K562 (cell line): ENCODE measurements around the gene MRPL30. TPM values are rescaled to one million over a fixed set of nuclear protein-coding genes. Genes with fewer than 3 reads are reported as not detected.

Experiments used
- ARHGAP35 ChIP-seq: fragments of 450-650 bp; IDR thresholded peaks from 2 replicates; pipeline ENCODE4 v1.6.1; 2018; ENCODE audit not compliant: partially characterized antibody
- BMI1 ChIP-seq: fragments of 150-350 bp; IDR thresholded peaks from 2 replicates; pipeline ENCODE4 v1.6.1; 2014; ENCODE audit warnings: low read length
- FIP1L1 ChIP-seq: fragments of 200-400 bp; formaldehyde crosslinking; IDR thresholded peaks from 2 replicates; pipeline ENCODE4 v1.6.1; 2018; ENCODE audit warnings: mild to moderate bottlenecking, low read depth, low read length; ENCODE audit not compliant: poor library complexity, severe bottlenecking
- FOXA1 ChIP-seq: fragments of 450-650 bp; IDR thresholded peaks from 2 replicates; pipeline ENCODE4 v1.6.1; 2016; ENCODE audit warnings: mild to moderate bottlenecking, borderline replicate concordance
- FOXK1 ChIP-seq: sonication (generic); formaldehyde crosslinking; IDR thresholded peaks from 2 replicates; pipeline ENCODE4 v1.8.0; 2022; ENCODE audit warnings: missing genetic modification reagents, mild to moderate bottlenecking, borderline replicate concordance
- KLF6 ChIP-seq: fragments of 250-450 bp; sonication (Bioruptor Pico); IDR thresholded peaks from 2 replicates; pipeline ENCODE4 v1.4.0; 2020; ENCODE audit warnings: mild to moderate bottlenecking, moderate library complexity, borderline replicate concordance
- MAZ ChIP-seq, 2 experiments: fragments of 450-650 bp in 1 of 2; sonication (generic) in 1 of 2; formaldehyde crosslinking; IDR thresholded peaks in 1 of 2; conservative IDR thresholded peaks in 1 of 2; 2 replicates each; pipeline versions ENCODE4 v1.4.0 to v1.5.0; 2020; ENCODE audit warnings: mild to moderate bottlenecking in 1 of 2, missing genetic modification reagents in 1 of 2
- MCM7 ChIP-seq, 2 experiments: fragments of 450-650 bp; IDR thresholded peaks; 2 replicates each; pipeline ENCODE4 v1.6.1; 2016 to 2018
- POLR3A ChIP-seq: IDR thresholded peaks from 2 replicates; pipeline ENCODE4 v1.6.1; 2011; ENCODE audit warnings: borderline replicate concordance, mild to moderate bottlenecking, moderate library complexity; ENCODE audit not compliant: insufficient read length, insufficient read depth; ENCODE audit errors: extremely low read depth
- PTBP1 ChIP-seq: fragments of 200-400 bp; formaldehyde crosslinking; IDR thresholded peaks from 2 replicates; pipeline ENCODE4 v1.6.1; 2017; ENCODE audit warnings: low read depth, low read length
- SNIP1 ChIP-seq: fragments of 450-650 bp; IDR thresholded peaks from 2 replicates; pipeline ENCODE4 v1.7.1; 2017; ENCODE audit warnings: low read depth, mild to moderate bottlenecking
- ZNF408 ChIP-seq: fragments of 250-450 bp; sonication (Bioruptor Pico); IDR thresholded peaks from 2 replicates; pipeline ENCODE4 v1.4.0; 2020; ENCODE audit warnings: low read depth, mild to moderate bottlenecking, moderate library complexity
- ZNF436 ChIP-seq: fragments of 250-450, 450-650 bp; sonication (Bioruptor Pico); formaldehyde crosslinking; IDR thresholded peaks from 2 replicates; pipeline ENCODE4 v1.7.0; 2020; ENCODE audit warnings: mild to moderate bottlenecking
- ZNF444 ChIP-seq: fragments of 250-450 bp; sonication (Bioruptor Pico); IDR thresholded peaks from 2 replicates; pipeline ENCODE4 v1.4.0; 2020; ENCODE audit warnings: mild to moderate bottlenecking, moderate library complexity
- polyA plus RNA-seq, 8 experiments: library from polyadenylated mRNA; depleted of rRNA in 4 of 8; stranded (reverse) in 5 of 8; unstranded in 3 of 8; fragments of >200 nt; fragmentation: Nextera tagmentation in 2 of 8; fragmentation: Illumina TruSeq in 1 of 8; extraction: Ambion mirVana in 2 of 8; extraction: Trizol in 1 of 8; gene quantifications; 2 replicates each; pipeline versions ENCODE4 v1.2.1 to v1.2.3, GENCODE V29; 2011 to 2014; ENCODE audit warnings: inconsistent platforms in 1 of 8, missing spikeins in 1 of 8
- total RNA-seq, 7 experiments: library from RNA; depleted of rRNA in 6 of 7; stranded (reverse); fragments of >200 nt in 6 of 7; fragmentation: Illumina TruSeq in 2 of 7; extraction: Trizol in 2 of 7; gene quantifications; 2 replicates each; pipeline versions ENCODE4 v1.2.1 to v1.2.3, GENCODE V29; 2011 to 2021; ENCODE audit warnings: low replicate concordance in 1 of 7
- TF ChIP-seq, protein P1 (sequence below): sonication (generic); formaldehyde crosslinking; IDR thresholded peaks from 2 replicates; pipeline ENCODE4 v1.8.0; 2022; ENCODE audit warnings: mild to moderate bottlenecking, missing genetic modification reagents
- TF ChIP-seq, protein P2 (sequence below): fragments of 250-450 bp; sonication (Bioruptor Pico); IDR thresholded peaks from 2 replicates; pipeline ENCODE4 v1.8.0; 2022; ENCODE audit warnings: inconsistent platforms
- TF ChIP-seq, protein P3 (sequence below): sonication (generic); formaldehyde crosslinking; IDR thresholded peaks from 2 replicates; pipeline ENCODE4 v1.8.1; 2023; ENCODE audit warnings: mild to moderate bottlenecking, missing genetic modification reagents
- TF ChIP-seq, protein P4 (sequence below): fragments of 450-650 bp; IDR thresholded peaks from 2 replicates; pipeline ENCODE4 v1.6.1; 2016; ENCODE audit warnings: antibody characterized with exemption
- TF ChIP-seq, protein P5 (sequence below): fragments of 250-450 bp; sonication (Bioruptor Pico); IDR thresholded peaks from 2 replicates; pipeline ENCODE4 v1.9.0; 2021; ENCODE audit warnings: mild to moderate bottlenecking, inconsistent platforms

The MRPL30 gene
- total and polyA plus RNA-seq, 9 of the 15 experiments (the other 6 are each of a cell fraction or from before 2014, with no cell fraction given), result 63.3 to 130 (median 87.0) TPM

DNA sequence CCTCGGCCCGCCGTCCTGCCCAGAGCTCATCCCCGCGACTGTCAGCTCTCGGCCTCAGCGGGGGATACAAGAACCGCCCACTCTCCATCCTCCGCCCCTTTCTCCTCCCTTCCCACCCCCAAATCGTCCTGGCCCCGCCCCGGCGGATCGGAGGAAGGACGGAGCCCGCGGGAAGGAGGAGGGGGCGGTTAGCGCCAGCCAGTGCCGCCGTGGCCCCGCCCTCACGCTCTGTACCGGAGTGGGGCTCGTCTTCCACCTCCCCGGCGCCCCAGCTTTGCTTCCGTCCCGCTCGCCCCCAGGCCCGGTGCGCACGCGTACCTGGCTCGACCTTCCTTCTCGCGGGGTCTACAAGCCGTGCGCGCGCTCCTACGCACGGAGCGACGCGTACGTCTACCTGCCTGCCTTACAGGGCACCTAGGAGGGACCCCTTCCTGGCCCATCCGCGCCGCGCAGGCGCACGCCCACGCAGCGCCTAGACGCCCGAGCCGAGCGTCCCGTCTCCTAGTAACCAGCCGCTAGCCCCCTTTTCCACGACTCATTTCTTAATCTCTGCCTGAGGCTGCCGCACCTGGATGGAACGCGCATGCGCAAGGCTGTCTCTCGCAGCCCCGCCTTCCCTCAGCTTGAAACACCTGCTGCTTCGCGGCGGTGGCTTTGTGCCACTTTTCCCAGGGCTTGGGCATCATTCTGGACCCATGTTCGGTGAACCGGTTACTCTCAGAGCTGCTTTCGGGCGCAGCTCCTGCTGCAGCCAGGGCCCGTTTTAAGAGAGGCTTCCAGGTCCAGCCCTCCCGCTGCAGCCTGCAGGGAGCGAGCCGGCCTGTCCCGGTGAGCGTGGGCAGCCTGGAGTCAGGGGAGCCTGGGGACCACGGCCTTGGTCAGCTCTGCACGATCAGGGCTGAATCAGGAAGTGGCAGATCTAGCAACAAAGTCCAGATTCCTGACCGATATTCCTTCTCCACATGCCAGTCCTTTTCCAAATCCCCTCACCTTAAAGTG, 39.6 kb upstream of the MRPL30 start, which contains the start of gene C2orf15 (continued):
- TF ChIP-seq, protein P1, sequence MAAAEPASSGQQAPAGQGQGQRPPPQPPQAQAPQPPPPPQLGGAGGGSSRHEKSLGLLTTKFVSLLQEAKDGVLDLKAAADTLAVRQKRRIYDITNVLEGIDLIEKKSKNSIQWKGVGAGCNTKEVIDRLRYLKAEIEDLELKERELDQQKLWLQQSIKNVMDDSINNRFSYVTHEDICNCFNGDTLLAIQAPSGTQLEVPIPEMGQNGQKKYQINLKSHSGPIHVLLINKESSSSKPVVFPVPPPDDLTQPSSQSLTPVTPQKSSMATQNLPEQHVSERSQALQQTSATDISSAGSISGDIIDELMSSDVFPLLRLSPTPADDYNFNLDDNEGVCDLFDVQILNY (CRISPR knock-in tag), result no peak
- TF ChIP-seq PTBP1, result no peak
- TF ChIP-seq ARHGAP35, result no peak
- TF ChIP-seq, protein P2, sequence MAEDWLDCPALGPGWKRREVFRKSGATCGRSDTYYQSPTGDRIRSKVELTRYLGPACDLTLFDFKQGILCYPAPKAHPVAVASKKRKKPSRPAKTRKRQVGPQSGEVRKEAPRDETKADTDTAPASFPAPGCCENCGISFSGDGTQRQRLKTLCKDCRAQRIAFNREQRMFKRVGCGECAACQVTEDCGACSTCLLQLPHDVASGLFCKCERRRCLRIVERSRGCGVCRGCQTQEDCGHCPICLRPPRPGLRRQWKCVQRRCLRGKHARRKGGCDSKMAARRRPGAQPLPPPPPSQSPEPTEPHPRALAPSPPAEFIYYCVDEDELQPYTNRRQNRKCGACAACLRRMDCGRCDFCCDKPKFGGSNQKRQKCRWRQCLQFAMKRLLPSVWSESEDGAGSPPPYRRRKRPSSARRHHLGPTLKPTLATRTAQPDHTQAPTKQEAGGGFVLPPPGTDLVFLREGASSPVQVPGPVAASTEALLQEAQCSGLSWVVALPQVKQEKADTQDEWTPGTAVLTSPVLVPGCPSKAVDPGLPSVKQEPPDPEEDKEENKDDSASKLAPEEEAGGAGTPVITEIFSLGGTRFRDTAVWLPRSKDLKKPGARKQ, result no peak
- TF ChIP-seq FOXK1 (CRISPR knock-in tag), result no peak; the same call in 1 of the 2 replicates
- no peak for TF ChIP-seq FIP1L1
- TF ChIP-seq ZNF444, result no peak
- TF ChIP-seq, protein P3, sequence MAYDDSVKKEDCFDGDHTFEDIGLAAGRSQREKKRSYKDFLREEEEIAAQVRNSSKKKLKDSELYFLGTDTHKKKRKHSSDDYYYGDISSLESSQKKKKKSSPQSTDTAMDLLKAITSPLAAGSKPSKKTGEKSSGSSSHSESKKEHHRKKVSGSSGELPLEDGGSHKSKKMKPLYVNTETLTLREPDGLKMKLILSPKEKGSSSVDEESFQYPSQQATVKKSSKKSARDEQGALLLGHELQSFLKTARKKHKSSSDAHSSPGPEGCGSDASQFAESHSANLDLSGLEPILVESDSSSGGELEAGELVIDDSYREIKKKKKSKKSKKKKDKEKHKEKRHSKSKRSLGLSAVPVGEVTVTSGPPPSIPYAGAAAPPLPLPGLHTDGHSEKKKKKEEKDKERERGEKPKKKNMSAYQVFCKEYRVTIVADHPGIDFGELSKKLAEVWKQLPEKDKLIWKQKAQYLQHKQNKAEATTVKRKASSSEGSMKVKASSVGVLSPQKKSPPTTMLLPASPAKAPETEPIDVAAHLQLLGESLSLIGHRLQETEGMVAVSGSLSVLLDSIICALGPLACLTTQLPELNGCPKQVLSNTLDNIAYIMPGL (CRISPR knock-in tag), result no peak
- TF ChIP-seq ZNF408, result no peak
- TF ChIP-seq, protein P4, sequence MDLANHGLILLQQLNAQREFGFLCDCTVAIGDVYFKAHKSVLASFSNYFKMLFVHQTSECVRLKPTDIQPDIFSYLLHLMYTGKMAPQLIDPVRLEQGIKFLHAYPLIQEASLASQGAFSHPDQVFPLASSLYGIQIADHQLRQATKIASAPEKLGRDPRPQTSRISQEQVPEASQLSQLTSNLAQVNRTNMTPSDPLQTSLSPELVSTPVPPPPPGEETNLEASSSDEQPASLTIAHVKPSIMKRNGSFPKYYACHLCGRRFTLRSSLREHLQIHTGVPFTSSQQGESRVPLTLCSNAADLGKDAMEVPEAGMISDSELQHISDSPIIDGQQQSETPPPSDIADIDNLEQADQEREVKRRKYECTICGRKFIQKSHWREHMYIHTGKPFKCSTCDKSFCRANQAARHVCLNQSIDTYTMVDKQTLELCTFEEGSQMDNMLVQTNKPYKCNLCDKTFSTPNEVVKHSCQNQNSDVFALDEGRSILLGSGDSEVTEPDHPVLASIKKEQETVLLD, result peak; percentile 97
- no peak for TF ChIP-seq BMI1
- no peak for TF ChIP-seq SNIP1
- no peak for TF ChIP-seq FOXA1
- no peak for TF ChIP-seq MCM7 (IDR thresholded peaks at IDR 0.05)
- TF ChIP-seq MAZ (CRISPR knock-in tag; conservative IDR thresholded peaks at IDR 0.05 in 1 of 2, IDR thresholded peaks at IDR 0.05 in 1 of 2), result peak in 1 of 2 experiments; percentile 93
- TF ChIP-seq KLF6 (CRISPR knock-in tag), result no peak
- TF ChIP-seq, protein P5, sequence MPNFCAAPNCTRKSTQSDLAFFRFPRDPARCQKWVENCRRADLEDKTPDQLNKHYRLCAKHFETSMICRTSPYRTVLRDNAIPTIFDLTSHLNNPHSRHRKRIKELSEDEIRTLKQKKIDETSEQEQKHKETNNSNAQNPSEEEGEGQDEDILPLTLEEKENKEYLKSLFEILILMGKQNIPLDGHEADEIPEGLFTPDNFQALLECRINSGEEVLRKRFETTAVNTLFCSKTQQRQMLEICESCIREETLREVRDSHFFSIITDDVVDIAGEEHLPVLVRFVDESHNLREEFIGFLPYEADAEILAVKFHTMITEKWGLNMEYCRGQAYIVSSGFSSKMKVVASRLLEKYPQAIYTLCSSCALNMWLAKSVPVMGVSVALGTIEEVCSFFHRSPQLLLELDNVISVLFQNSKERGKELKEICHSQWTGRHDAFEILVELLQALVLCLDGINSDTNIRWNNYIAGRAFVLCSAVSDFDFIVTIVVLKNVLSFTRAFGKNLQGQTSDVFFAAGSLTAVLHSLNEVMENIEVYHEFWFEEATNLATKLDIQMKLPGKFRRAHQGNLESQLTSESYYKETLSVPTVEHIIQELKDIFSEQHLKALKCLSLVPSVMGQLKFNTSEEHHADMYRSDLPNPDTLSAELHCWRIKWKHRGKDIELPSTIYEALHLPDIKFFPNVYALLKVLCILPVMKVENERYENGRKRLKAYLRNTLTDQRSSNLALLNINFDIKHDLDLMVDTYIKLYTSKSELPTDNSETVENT (CRISPR knock-in tag), result no peak
- TF ChIP-seq POLR3A, result no peak
- TF ChIP-seq ZNF436, result no peak
